ENCODE data around the gene MAB21L3. TPM values are rescaled to one million over a fixed set of nuclear protein-coding genes. Genes with fewer than 3 reads are reported as not detected.

MAB21L3 gene
- total and polyA plus RNA-seq, 2 donors (not counting 3 experiments of a cell fraction or from before 2014, with no cell fraction given), result not detected

- DNase-seq (ENCODE audit: low read depth, low spot score), result no peak
- ChIA-PET CTCF (interaction anchor here (1.1 to 3.1 kb wide), 4 partner anchors 16 to 362 kb away, joined by 3 to 12 read pairs (median 4); no protein-coding TSS in a partner anchor), POLR2A (no interaction called here)
- Histone ChIP-seq H3K4me1 (ENCODE audit: control insufficient read depth, extremely low read depth, insufficient read depth, low read length) (no peaks in the 10 kb centered on the region), H4K20me1 (replicated peaks; ENCODE audit: control insufficient read depth, extremely low read depth, insufficient read depth, low read length) (no peaks in the 10 kb centered on the region), H3K9me1 (replicated peaks; ENCODE audit: control insufficient read depth, extremely low read depth, insufficient read depth, low read length) (no peaks in the 10 kb centered on the region), H3K27me3 (ENCODE audit: control insufficient read depth in 2 of 2, insufficient read depth in 2 of 2, low read length in 2 of 2) (peaks cover 0 to 4% of the 10 kb centered on the region in 2 experiments), H3K79me2 (ENCODE audit: control insufficient read depth, insufficient read depth, low read length) (no peaks in the 10 kb centered on the region), H3K4me2 (ENCODE audit: insufficient read depth, low read length) (no peak overlapping the region), H3K27ac (ENCODE audit: insufficient read depth, low read depth, low read length) (no peak overlapping the region), H3K9me3 (replicated peaks; ENCODE audit: control insufficient read depth, insufficient read depth, low read length) (no peaks in the 10 kb centered on the region), H3K36me3 (ENCODE audit: control insufficient read depth in 2 of 2, extremely low read depth in 1 of 2, insufficient read depth in 2 of 2, low read length in 2 of 2) (no peaks in the 10 kb centered on the region), H3K9ac (replicated peaks; ENCODE audit: extremely low read depth, insufficient read depth, low read length) (no peak overlapping the region), H3K4me3 (replicated peaks in 1 of 3; ENCODE audit: insufficient read depth in 1 of 3, low read depth in 1 of 3, low read length in 3 of 3) (no peak overlapping the region), H2AFZ (ENCODE audit: low read depth, low read length) (no peak overlapping the region)
- TF ChIP-seq CTCF (IDR thresholded peaks at IDR 0.05; ENCODE audit: extremely low read depth in 1 of 2, insufficient read depth in 1 of 2, low read depth in 1 of 2, low read length in 2 of 2) (no peak), MAX (IDR thresholded peaks at IDR 0.05; ENCODE audit: insufficient read depth, insufficient read length) (no peak), POLR2AphosphoS5 (IDR thresholded peaks at IDR 0.05; ENCODE audit: insufficient read depth, low read depth, low read length) (no peak), MYC (IDR thresholded peaks at IDR 0.05; ENCODE audit: low read depth, low read length) (no peak), POLR2A (IDR thresholded peaks at IDR 0.05; ENCODE audit: low read depth, low read length) (no peak), EZH2 (IDR thresholded peaks at IDR 0.05; ENCODE audit: borderline replicate concordance, low read depth, low read length, severe bottlenecking) (no peak), FOS (IDR thresholded peaks at IDR 0.05; ENCODE audit: borderline replicate concordance, insufficient read depth, low read length) (no peak), GATA2 (IDR thresholded peaks at IDR 0.05; ENCODE audit: insufficient read depth, insufficient read length, low read depth, low read length) (no peak), JUN (IDR thresholded peaks at IDR 0.05; ENCODE audit: borderline replicate concordance, insufficient read depth, insufficient read length, low read depth) (no peak)
- FAIRE-seq, result no peak
- dilution Hi-C loops (cut with MboI; ENCODE audit: extremely low pct_ligation_motif_present, low sequenced_read_pairs), result no loop called here
- intact Hi-C loops (cut with micrococcal nuclease), result no loop called here
- no TSS peak for BruUV-seq (replicated peaks)
Observed at GRCh38 chr1:116122955-116123757, 12.0 kb downstream of the MAB21L3 start.

Measured in endothelial cell of umbilical vein (primary cell).